Activated CD4-positive, alpha-beta T cell treated with anti-CD3 and anti-CD28 coated beads for 48 hours (primary cell): ENCODE results near the gene SMURF2.
"Not testable (repeated sequence)": the region's sequence is repeated elsewhere in the genome, so short reads cannot be mapped to it uniquely, and the experiment has no call there.

ENCODE experiments used
- DNase-seq: peaks from one replicate; pipeline ENCODE4 v3.0.0-alpha.2; 2020

Gene SMURF2

GRCh38 chr17:64661976-64662773 is at the start of gene SMURF2:
Gene SMURF2, minus strand, starts transcription at chr17:64662307. Its CDS starts 427 bp downstream, at chr17:64661880.
- DNase-seq = peak; percentile 80

- DNase-seq = no peak
Measured at GRCh38 chr17:64709481-64709880, 47.4 kb upstream of the SMURF2 start.

- DNase-seq = no peak
Measured at GRCh38 chr17:64707050-64707591, 45.0 kb upstream of the SMURF2 start.

GRCh38 chr17:64706224-64707049 is 44.3 kb upstream of the SMURF2 start:
- DNase-seq = no peak

- no peak for DNase-seq
Measured at GRCh38 chr17:64702815-64703214, 40.7 kb upstream of the SMURF2 start.

GRCh38 chr17:64698725-64699124 is 36.6 kb upstream of the SMURF2 start:
- no peak for DNase-seq

GRCh38 chr17:64694207-64694606 is 32.1 kb upstream of the SMURF2 start:
- no peak for DNase-seq

- no peak for DNase-seq
Measured at GRCh38 chr17:64692187-64692586, 30.1 kb upstream of the SMURF2 start.

GRCh38 chr17:64689106-64689505 is 27.0 kb upstream of the SMURF2 start:
- no peak for DNase-seq

- no peak for DNase-seq
Measured at GRCh38 chr17:64688481-64688880, 26.4 kb upstream of the SMURF2 start.

- DNase-seq = no peak
Measured at GRCh38 chr17:64687961-64688360, 25.9 kb upstream of the SMURF2 start.

GRCh38 chr17:64687376-64687775 is 25.3 kb upstream of the SMURF2 start:
- DNase-seq = no peak

GRCh38 chr17:64686705-64687104 is 24.6 kb upstream of the SMURF2 start:
- no peak for DNase-seq

- no peak for DNase-seq
Measured at GRCh38 chr17:64685705-64686104, 23.6 kb upstream of the SMURF2 start.

GRCh38 chr17:64683796-64684195 is 21.7 kb upstream of the SMURF2 start:
- no peak for DNase-seq

- DNase-seq = no peak
Measured at GRCh38 chr17:64682261-64683181, 20.4 kb upstream of the SMURF2 start.

GRCh38 chr17:64679710-64680216 is 17.7 kb upstream of the SMURF2 start:
- no peak for DNase-seq

- no peak for DNase-seq
Measured at GRCh38 chr17:64676763-64677162, 14.7 kb upstream of the SMURF2 start.

- not testable (repeated sequence) for DNase-seq
Measured at GRCh38 chr17:64670843-64671590, 8.9 kb upstream of the SMURF2 start.

- DNase-seq = not testable (repeated sequence)
Measured at GRCh38 chr17:64667807-64668721, 6.0 kb upstream of the SMURF2 start.
